ENCODE measurements around the gene TENM4. TPM values are rescaled to one million over a fixed set of nuclear protein-coding genes. Genes with fewer than 3 reads are reported as not detected.

The TENM4 gene
- total RNA-seq, 1 experiment from 2014 or later: 25.0 TPM

- Mint-ChIP-seq H3K4me3 (no peak overlapping the region), H3K36me3 (no peaks in the 10 kb centered on the region), H3K27me3 (ENCODE audit: low read depth) (no peaks in the 10 kb centered on the region), H3K27ac (no peak overlapping the region), H3K4me1 (peaks cover 10% of the 10 kb centered on the region), H3K9me3 (no peaks in the 10 kb centered on the region)
- TF ChIP-seq IRF2 (CRISPR knock-in tag; IDR thresholded peaks at IDR 0.05; ENCODE audit: borderline replicate concordance, low read depth) (no peak), ZSCAN18 (CRISPR knock-in tag; IDR thresholded peaks at IDR 0.05) (no peak), ZNF396 (CRISPR knock-in tag; IDR thresholded peaks at IDR 0.05; ENCODE audit: borderline replicate concordance) (no peak), ZNF532 (CRISPR knock-in tag; IDR thresholded peaks at IDR 0.05; ENCODE audit: borderline replicate concordance) (no peak), ZBTB21 (CRISPR knock-in tag; IDR thresholded peaks at IDR 0.05; ENCODE audit: borderline replicate concordance) (no peak), SP1 (CRISPR knock-in tag; conservative IDR thresholded peaks at IDR 0.05) (no peak), ZNF671 (CRISPR knock-in tag; IDR thresholded peaks at IDR 0.05) (no peak), ESRRA (CRISPR knock-in tag; IDR thresholded peaks at IDR 0.05; ENCODE audit: borderline replicate concordance) (no peak), ETV6 (CRISPR knock-in tag; IDR thresholded peaks at IDR 0.05) (no peak), USF1 (CRISPR knock-in tag; IDR thresholded peaks at IDR 0.05) (no peak), ZNF425 (CRISPR knock-in tag; conservative IDR thresholded peaks at IDR 0.05) (no peak), ZNF281 (CRISPR knock-in tag; IDR thresholded peaks at IDR 0.05) (no peak), ZNF317 (CRISPR knock-in tag; IDR thresholded peaks at IDR 0.05; ENCODE audit: borderline replicate concordance, low read depth) (no peak), RELA (CRISPR knock-in tag; IDR thresholded peaks at IDR 0.05; ENCODE audit: borderline replicate concordance) (no peak), KAT7 (CRISPR knock-in tag; IDR thresholded peaks at IDR 0.05; ENCODE audit: borderline replicate concordance) (no peak), TCF7 (CRISPR knock-in tag; IDR thresholded peaks at IDR 0.05; ENCODE audit: low read depth) (no peak), RORB (CRISPR knock-in tag; IDR thresholded peaks at IDR 0.05) (no peak), SMAD4 (CRISPR knock-in tag; IDR thresholded peaks at IDR 0.05) (no peak)
- ChIA-PET CTCF (interaction anchor here (1.1 to 3.5 kb wide), 4 partner anchors 8 to 409 kb away, joined by 3 to 23 read pairs (median 10); no protein-coding TSS in a partner anchor), POLR2A (no interaction called here)
- DNase-seq (ENCODE audit: low spot score) (no peak), ATAC-seq (no peak)
Measured at GRCh38 chr11:79054636-79055035, 386.2 kb downstream of the TENM4 start.

Data from WTC11 (cell line).